Astrocyte (in vitro differentiated cells and primary cell): ENCODE measurements around the gene ELMO1.

Experiments
- EZH2 ChIP-seq: IDR thresholded peaks from 2 replicates; pipeline ENCODE4 v1.6.1; 2012; ENCODE audit warnings: mild to moderate bottlenecking, low read length, inconsistent platforms; ENCODE audit not compliant: insufficient read depth
- TF ChIP-seq, protein P1 (sequence below): IDR thresholded peaks from 2 replicates; pipeline ENCODE4 v1.5.1; 2011; ENCODE audit warnings: low read depth, mild to moderate bottlenecking, inconsistent platforms, low read length, moderate library complexity; ENCODE audit not compliant: insufficient read depth

DNA sequence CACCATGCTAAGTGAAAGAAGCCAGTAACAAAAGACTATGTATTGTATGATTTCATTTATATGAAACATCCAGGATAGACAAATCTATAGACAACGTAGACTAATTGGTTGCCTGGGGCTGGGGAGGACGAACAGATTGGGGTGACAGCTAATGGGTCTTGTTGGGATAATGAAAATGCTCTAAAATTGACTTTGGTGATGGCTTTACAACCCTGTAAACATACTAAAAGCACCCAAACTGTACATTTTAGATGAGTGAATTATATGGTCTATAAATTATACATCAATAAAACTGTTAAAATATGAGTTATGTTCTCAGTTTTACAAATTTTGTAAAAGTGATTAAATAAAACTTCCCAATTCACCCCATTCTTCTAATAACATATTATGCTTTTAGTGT is 261.5 kb downstream of the ELMO1 start:
- TF ChIP-seq, protein P1, sequence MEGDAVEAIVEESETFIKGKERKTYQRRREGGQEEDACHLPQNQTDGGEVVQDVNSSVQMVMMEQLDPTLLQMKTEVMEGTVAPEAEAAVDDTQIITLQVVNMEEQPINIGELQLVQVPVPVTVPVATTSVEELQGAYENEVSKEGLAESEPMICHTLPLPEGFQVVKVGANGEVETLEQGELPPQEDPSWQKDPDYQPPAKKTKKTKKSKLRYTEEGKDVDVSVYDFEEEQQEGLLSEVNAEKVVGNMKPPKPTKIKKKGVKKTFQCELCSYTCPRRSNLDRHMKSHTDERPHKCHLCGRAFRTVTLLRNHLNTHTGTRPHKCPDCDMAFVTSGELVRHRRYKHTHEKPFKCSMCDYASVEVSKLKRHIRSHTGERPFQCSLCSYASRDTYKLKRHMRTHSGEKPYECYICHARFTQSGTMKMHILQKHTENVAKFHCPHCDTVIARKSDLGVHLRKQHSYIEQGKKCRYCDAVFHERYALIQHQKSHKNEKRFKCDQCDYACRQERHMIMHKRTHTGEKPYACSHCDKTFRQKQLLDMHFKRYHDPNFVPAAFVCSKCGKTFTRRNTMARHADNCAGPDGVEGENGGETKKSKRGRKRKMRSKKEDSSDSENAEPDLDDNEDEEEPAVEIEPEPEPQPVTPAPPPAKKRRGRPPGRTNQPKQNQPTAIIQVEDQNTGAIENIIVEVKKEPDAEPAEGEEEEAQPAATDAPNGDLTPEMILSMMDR, result no peak
- no peak for TF ChIP-seq EZH2
